PC-3 (cell line): ENCODE data around the gene PGS1. TPM values are rescaled to one million over a fixed set of nuclear protein-coding genes. Genes with fewer than 3 reads are reported as not detected.

Experiments
- ATAC-seq: fragments of 200-7000 bp; cut with Tn5 transposase; 2 replicates; pipeline ENCODE4 v1.9.1; 2020; ENCODE audit warnings: mild to moderate bottlenecking, moderate library complexity
- BruUV-seq: library from RNA; stranded (reverse); fragments of 400-500 nt; replicated peaks from 2 replicates; lab custom pipeline; 2021; lab: Mats Ljungman, UMichigan
- CTCF ChIA-PET: fragments of 300-600 bp; sonication (Branson Sonifier 250); formaldehyde crosslinking; loops from one replicate; lab custom pipeline; 2022; ENCODE audit warnings: antibody characterized with exemption; lab: Charles Lee
- POLR2A ChIA-PET: fragments of 300-600 bp; sonication (Branson Sonifier 250); formaldehyde crosslinking; loops from one replicate; lab custom pipeline; 2022; ENCODE audit warnings: antibody characterized with exemption; ENCODE audit not compliant: unreplicated experiment; lab: Charles Lee
- DNase-seq: peaks from one replicate; pipeline ENCODE4 v3.0.0-alpha.2; 2015
- H2AFZ ChIP-seq: fragments of 300-600 bp; sonication (generic); 2 replicates; pipeline ENCODE4 v1.6.0; 2016; ENCODE audit warnings: antibody characterized with exemption, low read length
- H3F3A ChIP-seq: fragments of 300-600 bp; sonication (generic); one replicate; pipeline ENCODE4 v1.6.0; 2017; ENCODE audit warnings: antibody characterized with exemption, low read length, control low read depth, mild to moderate bottlenecking; ENCODE audit not compliant: unreplicated experiment
- H3K27ac ChIP-seq: fragments of 300-600 bp; sonication (generic); 2 replicates; pipeline ENCODE4 v1.5.1; 2016; ENCODE audit warnings: mild to moderate bottlenecking, low read length
- H3K27me3 ChIP-seq: fragments of 300-600 bp; sonication (generic); 2 replicates; pipeline ENCODE4 v1.6.1; 2016; ENCODE audit warnings: low read length, mixed read lengths
- H3K36me3 ChIP-seq: fragments of 300-600 bp; sonication (generic); 2 replicates; pipeline ENCODE4 v1.6.1; 2016; ENCODE audit warnings: low read depth, mixed run types, low read length, mixed read lengths
- H3K4me1 ChIP-seq: fragments of 300-600 bp; sonication (generic); 2 replicates; pipeline ENCODE4 v1.5.1; 2016; ENCODE audit warnings: low read length; ENCODE audit not compliant: insufficient read depth
- H3K4me2 ChIP-seq: fragments of 300-600 bp; sonication (generic); 2 replicates; pipeline ENCODE4 v1.6.0; 2016; ENCODE audit warnings: low read length
- H3K4me3 ChIP-seq: fragments of 300-600 bp; sonication (generic); 2 replicates; pipeline ENCODE4 v1.5.1; 2016; ENCODE audit warnings: mild to moderate bottlenecking, low read length, mixed read lengths
- H3K79me2 ChIP-seq: fragments of 300-600 bp; sonication (generic); 2 replicates; pipeline ENCODE4 v1.6.1; 2017; ENCODE audit warnings: low read length, mixed read lengths
- H3K9ac ChIP-seq: fragments of 300-600 bp; sonication (generic); 2 replicates; pipeline ENCODE4 v1.6.0; 2016; ENCODE audit warnings: mild to moderate bottlenecking, low read length
- H3K9me2 ChIP-seq: fragments of 300-600 bp; sonication (generic); replicated peaks from 2 replicates; pipeline ENCODE4 v1.6.1; 2016; ENCODE audit warnings: mixed run types, low read length, mixed read lengths
- H3K9me3 ChIP-seq: fragments of 300-600 bp; sonication (generic); 2 replicates; pipeline ENCODE4 v1.6.1; 2016; ENCODE audit warnings: low read length, mixed read lengths
- H4K20me1 ChIP-seq: fragments of 300-600 bp; sonication (generic); 2 replicates; pipeline ENCODE4 v1.6.1; 2016; ENCODE audit warnings: low read length, mixed read lengths
- EZH2 ChIP-seq: fragments of 300-600 bp; sonication (generic); IDR thresholded peaks from one replicate; pipeline ENCODE4 v1.6.1; 2017; ENCODE audit warnings: antibody characterized with exemption, mild to moderate bottlenecking, low read length; ENCODE audit not compliant: unreplicated experiment
- EZH2phosphoT487 ChIP-seq: fragments of 300-600 bp; sonication (generic); IDR thresholded peaks from 2 replicates; pipeline ENCODE4 v1.6.1; 2018; ENCODE audit warnings: mild to moderate bottlenecking, antibody characterized with exemption, low read length, borderline replicate concordance
- intact Hi-C: fragments of 100-400 bp; cut with micrococcal nuclease; formaldehyde crosslinking; loops from 2 replicates; pipeline ENCODE4 v1.9.0; 2023
- total RNA-seq: library from RNA; depleted of rRNA; stranded (reverse); fragments of >200 nt; gene quantifications from 2 replicates; pipeline ENCODE4 v1.2.3, GENCODE V29; 2014
- TF ChIP-seq, protein P1 (sequence below): fragments of 300-600 bp; sonication (generic); conservative IDR thresholded peaks from 2 replicates; pipeline ENCODE4 v1.5.1; 2017; ENCODE audit warnings: antibody characterized with exemption, low read depth, mild to moderate bottlenecking, low read length

The PGS1 gene
- total RNA-seq, 1 experiment from 2014 or later: 47.0 TPM

DNA sequence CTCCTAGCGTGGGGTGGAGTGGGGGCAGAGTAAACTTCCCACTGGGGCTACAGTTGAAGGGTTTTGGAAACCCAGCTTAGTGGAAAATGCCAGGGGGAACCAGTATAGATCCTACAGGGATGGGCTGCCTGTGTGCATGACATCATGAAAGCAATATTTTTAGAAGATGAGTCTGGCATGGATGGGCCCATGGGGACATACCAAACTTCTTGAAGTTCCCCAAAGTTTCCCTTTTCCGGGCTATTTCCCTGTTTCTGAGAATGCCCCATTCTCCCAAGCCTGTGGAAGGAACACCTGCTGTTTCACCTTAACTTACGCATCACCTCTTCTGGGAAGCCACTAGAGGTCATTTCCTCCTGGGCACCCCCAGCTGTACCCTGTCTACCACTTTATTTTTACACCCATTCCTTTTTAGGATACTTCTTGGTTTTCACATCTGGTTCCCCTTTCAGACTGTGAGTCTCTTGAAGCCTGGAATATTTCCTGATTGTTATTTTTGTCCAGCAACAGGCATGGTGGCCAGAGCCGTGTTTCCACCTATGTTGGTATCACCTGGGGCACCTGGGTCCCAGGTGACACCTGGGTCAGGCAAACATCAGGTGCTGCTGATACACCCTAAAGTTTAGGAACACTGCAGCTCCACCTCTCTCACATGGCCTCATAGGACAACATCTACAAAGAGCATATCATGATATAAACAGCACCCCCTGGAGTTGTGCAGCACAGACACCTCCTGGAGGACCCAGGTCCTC is 28.4 kb upstream of the PGS1 start:
- H2AFZ ChIP-seq: no peak overlapping the region
- intact Hi-C loops: no loop called here
- ATAC-seq (no peak), DNase-seq (no peak)
- H3K4me1 ChIP-seq: peaks cover 32% of the 10 kb centered on the region
- no peaks in the 10 kb centered on the region for H4K20me1 ChIP-seq
- CTCF ChIA-PET: no interaction called here
- POLR2A ChIA-PET: no interaction called here
- peaks cover 8% of the 10 kb centered on the region for H3F3A ChIP-seq
- no peaks in the 10 kb centered on the region for H3K36me3 ChIP-seq
- H3K9me3 ChIP-seq: no peaks in the 10 kb centered on the region
- H3K27me3 ChIP-seq: no peaks in the 10 kb centered on the region
- H3K9me2 ChIP-seq: no peaks in the 10 kb centered on the region
- H3K4me2 ChIP-seq: no peak overlapping the region
- H3K27ac ChIP-seq: no peak overlapping the region
- H3K4me3 ChIP-seq: no peak overlapping the region
- TF ChIP-seq, protein P1, sequence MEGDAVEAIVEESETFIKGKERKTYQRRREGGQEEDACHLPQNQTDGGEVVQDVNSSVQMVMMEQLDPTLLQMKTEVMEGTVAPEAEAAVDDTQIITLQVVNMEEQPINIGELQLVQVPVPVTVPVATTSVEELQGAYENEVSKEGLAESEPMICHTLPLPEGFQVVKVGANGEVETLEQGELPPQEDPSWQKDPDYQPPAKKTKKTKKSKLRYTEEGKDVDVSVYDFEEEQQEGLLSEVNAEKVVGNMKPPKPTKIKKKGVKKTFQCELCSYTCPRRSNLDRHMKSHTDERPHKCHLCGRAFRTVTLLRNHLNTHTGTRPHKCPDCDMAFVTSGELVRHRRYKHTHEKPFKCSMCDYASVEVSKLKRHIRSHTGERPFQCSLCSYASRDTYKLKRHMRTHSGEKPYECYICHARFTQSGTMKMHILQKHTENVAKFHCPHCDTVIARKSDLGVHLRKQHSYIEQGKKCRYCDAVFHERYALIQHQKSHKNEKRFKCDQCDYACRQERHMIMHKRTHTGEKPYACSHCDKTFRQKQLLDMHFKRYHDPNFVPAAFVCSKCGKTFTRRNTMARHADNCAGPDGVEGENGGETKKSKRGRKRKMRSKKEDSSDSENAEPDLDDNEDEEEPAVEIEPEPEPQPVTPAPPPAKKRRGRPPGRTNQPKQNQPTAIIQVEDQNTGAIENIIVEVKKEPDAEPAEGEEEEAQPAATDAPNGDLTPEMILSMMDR: peak; percentile 48
- TF ChIP-seq EZH2: no peak
- no peak for TF ChIP-seq EZH2phosphoT487
- no TSS peak for BruUV-seq
- H3K9ac ChIP-seq: no peak overlapping the region
- peaks cover 4% of the 10 kb centered on the region for H3K79me2 ChIP-seq

DNA sequence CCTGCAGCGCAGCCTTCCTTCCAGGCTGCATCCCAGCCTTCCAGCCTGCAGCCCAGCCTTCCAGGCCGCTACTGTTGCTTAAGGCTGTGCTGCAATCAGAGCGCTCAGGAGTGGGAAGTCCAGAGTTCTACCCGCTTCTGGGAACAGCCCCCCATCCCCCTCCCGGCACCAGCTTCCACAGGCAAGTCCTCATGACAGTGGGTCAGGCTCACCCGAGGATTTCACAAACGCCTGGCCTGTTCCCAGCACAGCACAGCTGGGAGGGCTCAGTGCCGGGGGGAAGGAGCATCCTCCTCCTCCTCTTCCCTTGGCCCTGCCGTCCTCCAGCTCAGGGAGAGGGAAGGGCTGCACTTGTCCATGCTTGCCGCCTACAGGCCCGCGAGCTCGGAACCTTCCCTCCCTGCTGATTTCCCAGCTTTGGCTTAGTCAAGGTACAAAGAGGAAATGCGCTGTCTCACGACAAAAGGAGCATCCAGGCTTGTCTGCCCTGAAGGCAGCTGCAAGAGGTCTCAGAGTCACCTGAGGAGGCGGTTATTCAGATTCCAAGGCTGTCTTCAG is 26.9 kb upstream of the PGS1 start:
- ChIA-PET POLR2A (no interaction called here), CTCF (no interaction called here)
- Histone ChIP-seq H4K20me1 (no peaks in the 10 kb centered on the region), H3K79me2 (peaks cover 18% of the 10 kb centered on the region), H3K27me3 (no peaks in the 10 kb centered on the region), H3K9me2 (no peaks in the 10 kb centered on the region), H3K9ac (no peak overlapping the region), H3K27ac (no peak overlapping the region), H2AFZ (no peak overlapping the region), H3K4me2 (no peak overlapping the region), H3K36me3 (no peaks in the 10 kb centered on the region), H3K9me3 (no peaks in the 10 kb centered on the region), H3K4me3 (no peak overlapping the region), H3F3A (peaks cover 8% of the 10 kb centered on the region), H3K4me1 (peaks cover 31% of the 10 kb centered on the region)
- ATAC-seq (no peak), DNase-seq (no peak)
- intact Hi-C loops: no loop called here
- TF ChIP-seq, protein P1: no peak
- TF ChIP-seq EZH2: no peak
- TF ChIP-seq EZH2phosphoT487: no peak
- BruUV-seq: no TSS peak

DNA sequence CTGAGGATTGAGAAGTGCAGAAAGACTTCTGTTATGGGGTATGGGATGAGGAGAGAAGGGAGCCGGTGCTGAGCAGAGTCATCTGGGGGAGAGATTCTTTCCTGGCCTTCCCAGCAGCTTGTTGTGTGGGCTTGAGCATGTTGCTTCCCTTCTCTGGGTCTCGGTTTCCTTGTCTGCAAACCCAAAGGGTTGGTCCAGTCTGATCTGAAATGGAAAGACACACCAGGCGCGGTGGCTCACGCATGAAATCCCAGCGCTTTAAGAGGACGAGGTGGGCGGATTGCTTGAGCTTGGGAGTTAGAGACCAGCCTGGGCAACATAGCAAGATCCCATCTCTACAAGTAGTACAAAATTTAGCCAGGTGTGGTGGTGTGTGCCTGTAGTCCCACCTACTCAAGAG is 24.6 kb upstream of the PGS1 start:
- no peak for ATAC-seq
- Histone ChIP-seq H3K9me2 (no peaks in the 10 kb centered on the region), H4K20me1 (peaks cover 21% of the 10 kb centered on the region), H3K27ac (peak overlapping the region; percentile 65), H3K9ac (peak overlapping the region; percentile 45; the same call in 1 of the 2 replicates), H3K79me2 (peaks cover 41% of the 10 kb centered on the region), H3K36me3 (peaks cover 13% of the 10 kb centered on the region), H3F3A (peaks cover 8% of the 10 kb centered on the region), H3K4me1 (peaks cover 48% of the 10 kb centered on the region), H3K27me3 (no peaks in the 10 kb centered on the region), H3K9me3 (no peaks in the 10 kb centered on the region), H3K4me2 (peak overlapping the region; percentile 95), H3K4me3 (peak overlapping the region; percentile 70; the same call in 1 of the 2 replicates), H2AFZ (no peak overlapping the region)
- no peak for DNase-seq
- intact Hi-C loops: no loop called here
- TF ChIP-seq, protein P1: no peak
- TF ChIP-seq EZH2 (no peak), EZH2phosphoT487 (no peak)
- BruUV-seq: no TSS peak
- POLR2A ChIA-PET: interaction anchor here (0.6 kb wide), 1 partner anchor 42 kb away, joined by 4 read pairs; no protein-coding TSS in a partner anchor
- CTCF ChIA-PET: no interaction called here
